Astrocyte (in vitro differentiated cells and primary cell): ENCODE results near the gene ZSWIM4. TPM values are rescaled to one million over a fixed set of nuclear protein-coding genes. Genes with fewer than 3 reads are reported as not detected.

Source experiments
- DNase-seq: peaks from one replicate; pipeline ENCODE4 v3.0.0-alpha.2; 2010; ENCODE audit warnings: low read depth
- FAIRE-seq: peaks from 2 replicates; lab custom pipeline; 2011; peaks lifted over from hg19 to GRCh38; lab: Jason Lieb, UNC
- H2AFZ ChIP-seq: 2 replicates; pipeline ENCODE4 v1.6.0; 2012; ENCODE audit warnings: low read depth, low read length, inconsistent platforms
- H3K27ac ChIP-seq: 2 replicates; pipeline ENCODE4 v1.5.1; 2011; ENCODE audit warnings: low read depth, low read length, inconsistent platforms
- H3K27me3 ChIP-seq: 2 replicates; pipeline ENCODE4 v1.6.0; 2011; ENCODE audit warnings: low read length, inconsistent platforms; ENCODE audit not compliant: insufficient read depth
- H3K36me3 ChIP-seq: 2 replicates; pipeline ENCODE4 v1.5.1; 2011; ENCODE audit warnings: low read length, inconsistent platforms; ENCODE audit not compliant: insufficient read depth
- H3K4me1 ChIP-seq: 2 replicates; pipeline ENCODE4 v1.5.1; 2011; ENCODE audit warnings: low read length, inconsistent platforms; ENCODE audit not compliant: insufficient read depth
- H3K4me2 ChIP-seq: 2 replicates; pipeline ENCODE4 v1.6.0; 2012; ENCODE audit warnings: low read length, inconsistent platforms
- H3K4me3 ChIP-seq: 2 replicates; pipeline ENCODE4 v1.5.1; 2011; ENCODE audit warnings: low read depth, mild to moderate bottlenecking, low read length, inconsistent platforms; ENCODE audit not compliant: insufficient read depth
- H3K79me2 ChIP-seq: 2 replicates; pipeline ENCODE4 v1.6.0; 2012; ENCODE audit warnings: mild to moderate bottlenecking, low read length, inconsistent platforms; ENCODE audit not compliant: insufficient read depth
- H3K9ac ChIP-seq: 2 replicates; pipeline ENCODE4 v1.6.0; 2012; ENCODE audit warnings: mild to moderate bottlenecking, low read length, inconsistent platforms
- H3K9me3 ChIP-seq: 2 replicates; pipeline ENCODE4 v1.5.1; 2012; ENCODE audit warnings: low read depth, mild to moderate bottlenecking, low read length, inconsistent platforms; ENCODE audit not compliant: insufficient read depth
- H4K20me1 ChIP-seq: 2 replicates; pipeline ENCODE4 v1.6.0; 2012; ENCODE audit warnings: low read length, inconsistent platforms; ENCODE audit not compliant: insufficient read depth
- H3K27ac Mint-ChIP-seq: one replicate; pipeline ENCODE4 v1.8.0; 2021; ENCODE audit warnings: mild to moderate bottlenecking, mixed read lengths; ENCODE audit not compliant: unreplicated experiment
- H3K27me3 Mint-ChIP-seq: one replicate; pipeline ENCODE4 v1.8.0; 2021; ENCODE audit warnings: low read depth, mixed read lengths; ENCODE audit not compliant: unreplicated experiment
- H3K36me3 Mint-ChIP-seq: one replicate; pipeline ENCODE4 v1.8.0; 2021; ENCODE audit warnings: low read depth, mixed read lengths; ENCODE audit not compliant: unreplicated experiment
- H3K4me1 Mint-ChIP-seq: one replicate; pipeline ENCODE4 v1.8.0; 2021; ENCODE audit warnings: low read depth, mixed read lengths; ENCODE audit not compliant: unreplicated experiment
- H3K4me3 Mint-ChIP-seq: one replicate; pipeline ENCODE4 v1.8.0; 2021; ENCODE audit warnings: mild to moderate bottlenecking, moderate library complexity, mixed read lengths; ENCODE audit not compliant: unreplicated experiment
- H3K9me3 Mint-ChIP-seq: one replicate; pipeline ENCODE4 v1.8.0; 2021; ENCODE audit warnings: mild to moderate bottlenecking, mixed read lengths; ENCODE audit not compliant: unreplicated experiment
- EZH2 ChIP-seq: IDR thresholded peaks from 2 replicates; pipeline ENCODE4 v1.6.1; 2012; ENCODE audit warnings: mild to moderate bottlenecking, low read length, inconsistent platforms; ENCODE audit not compliant: insufficient read depth
- total RNA-seq: library from RNA; stranded (reverse); gene quantifications from 2 replicates; pipeline ENCODE4 v1.2.1, GENCODE V29; 2021
- TF ChIP-seq, protein P1 (sequence below): IDR thresholded peaks from 2 replicates; pipeline ENCODE4 v1.5.1; 2011; ENCODE audit warnings: low read depth, mild to moderate bottlenecking, inconsistent platforms, low read length, moderate library complexity; ENCODE audit not compliant: insufficient read depth

The ZSWIM4 gene
- total RNA-seq, 1 donor from 2014 or later, result 10.6 TPM

DNA sequence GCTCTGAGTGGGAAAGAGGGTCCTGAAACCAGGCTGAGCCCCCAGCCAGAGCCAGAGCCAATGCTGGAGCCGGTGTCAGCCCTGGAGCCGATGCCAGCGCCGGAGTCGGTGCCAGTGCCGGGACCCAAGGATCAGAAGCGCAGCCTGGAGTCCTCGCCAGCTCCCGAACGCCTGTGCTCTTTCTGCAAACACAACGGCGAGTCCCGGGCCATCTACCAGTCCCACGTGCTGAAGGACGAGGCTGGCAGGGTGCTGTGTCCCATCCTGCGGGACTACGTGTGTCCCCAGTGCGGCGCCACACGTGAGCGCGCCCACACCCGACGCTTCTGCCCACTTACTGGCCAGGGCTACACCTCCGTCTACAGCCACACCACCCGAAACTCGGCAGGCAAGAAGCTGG is 82.1 kb downstream of the ZSWIM4 start:
- no peaks in the 10 kb centered on the region for H4K20me1 ChIP-seq
- no peaks in the 10 kb centered on the region for H3K9me3 Mint-ChIP-seq
- H3K9me3 ChIP-seq, result no peaks in the 10 kb centered on the region
- no peaks in the 10 kb centered on the region for H3K36me3 ChIP-seq
- no peaks in the 10 kb centered on the region for H3K27me3 ChIP-seq
- peaks cover 23% of the 10 kb centered on the region for H3K27me3 Mint-ChIP-seq
- no peak overlapping the region for H3K4me3 ChIP-seq
- H3K9ac ChIP-seq, result no peak overlapping the region
- H3K4me2 ChIP-seq, result no peak overlapping the region
- H3K4me1 Mint-ChIP-seq, result peaks cover 16% of the 10 kb centered on the region
- H2AFZ ChIP-seq, result no peak overlapping the region
- H3K27ac ChIP-seq, result no peak overlapping the region
- no peak overlapping the region for H3K4me3 Mint-ChIP-seq
- FAIRE-seq (no peak), DNase-seq (no peak)
- H3K36me3 Mint-ChIP-seq, result peaks cover 3% of the 10 kb centered on the region
- H3K79me2 ChIP-seq, result no peaks in the 10 kb centered on the region
- peaks cover 23% of the 10 kb centered on the region for H3K4me1 ChIP-seq
- H3K27ac Mint-ChIP-seq, result no peak overlapping the region
- no peak for TF ChIP-seq EZH2
- TF ChIP-seq, protein P1, sequence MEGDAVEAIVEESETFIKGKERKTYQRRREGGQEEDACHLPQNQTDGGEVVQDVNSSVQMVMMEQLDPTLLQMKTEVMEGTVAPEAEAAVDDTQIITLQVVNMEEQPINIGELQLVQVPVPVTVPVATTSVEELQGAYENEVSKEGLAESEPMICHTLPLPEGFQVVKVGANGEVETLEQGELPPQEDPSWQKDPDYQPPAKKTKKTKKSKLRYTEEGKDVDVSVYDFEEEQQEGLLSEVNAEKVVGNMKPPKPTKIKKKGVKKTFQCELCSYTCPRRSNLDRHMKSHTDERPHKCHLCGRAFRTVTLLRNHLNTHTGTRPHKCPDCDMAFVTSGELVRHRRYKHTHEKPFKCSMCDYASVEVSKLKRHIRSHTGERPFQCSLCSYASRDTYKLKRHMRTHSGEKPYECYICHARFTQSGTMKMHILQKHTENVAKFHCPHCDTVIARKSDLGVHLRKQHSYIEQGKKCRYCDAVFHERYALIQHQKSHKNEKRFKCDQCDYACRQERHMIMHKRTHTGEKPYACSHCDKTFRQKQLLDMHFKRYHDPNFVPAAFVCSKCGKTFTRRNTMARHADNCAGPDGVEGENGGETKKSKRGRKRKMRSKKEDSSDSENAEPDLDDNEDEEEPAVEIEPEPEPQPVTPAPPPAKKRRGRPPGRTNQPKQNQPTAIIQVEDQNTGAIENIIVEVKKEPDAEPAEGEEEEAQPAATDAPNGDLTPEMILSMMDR, result no peak

DNA sequence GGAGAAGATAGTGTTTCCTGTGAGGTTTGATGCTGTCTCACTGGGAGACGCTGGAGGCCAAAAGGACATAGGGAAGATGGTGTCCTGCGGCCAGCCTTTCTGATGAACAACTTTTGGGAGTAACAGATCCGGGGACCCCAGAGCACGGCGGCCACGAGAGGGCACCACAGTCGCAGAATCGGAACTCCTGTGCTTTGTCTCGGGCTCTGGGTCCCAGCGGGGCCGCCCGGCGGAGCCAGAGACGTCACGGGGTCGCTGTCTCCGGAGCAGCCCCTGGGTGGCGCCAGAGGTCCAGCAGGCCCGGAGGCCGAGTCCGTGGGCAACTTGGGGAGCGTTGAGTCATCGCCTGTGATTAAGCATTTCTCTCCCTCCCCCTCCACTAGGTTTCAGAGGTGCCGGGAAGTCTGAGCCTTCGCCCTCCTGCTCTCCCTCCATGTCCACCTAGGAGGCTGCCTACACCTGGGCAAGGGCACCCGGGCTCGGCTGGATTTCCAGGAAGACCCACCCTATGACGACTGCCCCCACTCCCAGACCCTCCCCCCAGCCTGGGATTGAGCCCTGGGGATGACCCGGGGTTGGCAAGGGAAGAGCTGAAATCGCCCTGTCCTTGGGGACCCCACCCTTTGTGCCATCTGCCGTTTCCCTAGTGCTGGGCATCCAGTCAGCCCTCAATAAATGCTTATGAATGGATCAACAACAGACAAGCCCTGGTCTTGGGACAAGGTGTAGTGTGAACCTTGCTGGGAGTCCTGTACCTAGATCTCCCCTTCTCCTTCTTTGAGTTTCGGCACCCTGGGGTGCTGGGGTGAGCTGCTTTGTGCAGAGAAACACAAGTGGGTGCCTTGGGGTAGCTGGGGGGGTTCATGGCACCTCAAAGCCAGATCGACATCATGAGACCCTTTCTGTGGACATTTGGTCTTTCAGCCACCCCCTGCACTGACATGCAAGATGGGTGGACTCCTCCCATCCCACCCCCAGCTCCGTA is 85.1 kb downstream of the ZSWIM4 start:
- peak overlapping the region; percentile 19 for H3K4me3 ChIP-seq
- peak overlapping the region; percentile 82 for H3K4me2 ChIP-seq
- peak overlapping the region; percentile 43 for H2AFZ ChIP-seq
- peak overlapping the region; percentile 55 for H3K27ac ChIP-seq
- no peaks in the 10 kb centered on the region for H3K9me3 ChIP-seq
- peak; percentile 82 for DNase-seq
- no peaks in the 10 kb centered on the region for H3K36me3 ChIP-seq
- H3K27me3 ChIP-seq, result no peaks in the 10 kb centered on the region
- peak; percentile 75 for FAIRE-seq
- H3K9ac ChIP-seq, result peak overlapping the region; percentile 75
- TF ChIP-seq, protein P1, result peak; percentile 96
- no peak for TF ChIP-seq EZH2
- Mint-ChIP-seq H3K27me3 (peaks cover 13% of the 10 kb centered on the region), H3K27ac (peak overlapping the region; percentile 80), H3K4me3 (no peak overlapping the region), H3K36me3 (no peaks in the 10 kb centered on the region), H3K9me3 (no peaks in the 10 kb centered on the region), H3K4me1 (peaks cover 16% of the 10 kb centered on the region)
- no peaks in the 10 kb centered on the region for H4K20me1 ChIP-seq
- H3K79me2 ChIP-seq, result no peaks in the 10 kb centered on the region
- H3K4me1 ChIP-seq, result peaks cover 24% of the 10 kb centered on the region
